Measurements from ENCODE around the gene PCDHA1.

Gene PCDHA1

GRCh38 chr5:140989254-140990020 is 203.5 kb downstream of the PCDHA1 start:
- ATAC-seq: no peak
- TF ChIP-seq TOX (CRISPR knock-in tag; IDR thresholded peaks at IDR 0.05; ENCODE audit: borderline replicate concordance) (no peak), CREB5 (CRISPR knock-in tag; IDR thresholded peaks at IDR 0.05; ENCODE audit: low read depth) (no peak), CSRNP3 (CRISPR knock-in tag; IDR thresholded peaks at IDR 0.05) (no peak), PATZ1 (CRISPR knock-in tag; IDR thresholded peaks at IDR 0.05; ENCODE audit: borderline replicate concordance) (no peak), ZFP3 (CRISPR knock-in tag; IDR thresholded peaks at IDR 0.05) (no peak), ZC3H10 (CRISPR knock-in tag; IDR thresholded peaks at IDR 0.05) (no peak), ZNF565 (CRISPR knock-in tag; conservative IDR thresholded peaks at IDR 0.05; ENCODE audit: low read depth) (no peak), SNAI2 (CRISPR knock-in tag; IDR thresholded peaks at IDR 0.05) (no peak), ESRRG (CRISPR knock-in tag; IDR thresholded peaks at IDR 0.05) (no peak), GLIS3 (CRISPR knock-in tag; IDR thresholded peaks at IDR 0.05) (no peak), ZNF8 (CRISPR knock-in tag; IDR thresholded peaks at IDR 0.05) (no peak), ARNTL (CRISPR knock-in tag; IDR thresholded peaks at IDR 0.05; ENCODE audit: borderline replicate concordance, low read depth) (no peak), POU6F1 (CRISPR knock-in tag; IDR thresholded peaks at IDR 0.05; ENCODE audit: borderline replicate concordance, low read depth) (no peak)

GRCh38 chr5:140992828-140993227 is 206.9 kb downstream of the PCDHA1 start:
- ATAC-seq: no peak
- TF ChIP-seq TSHZ2 (CRISPR knock-in tag; IDR thresholded peaks at IDR 0.05): 0 out of 2 replicates have a peak, but pooled peaks have one; percentile 18
- no peak for TF ChIP-seq RARB (CRISPR knock-in tag; IDR thresholded peaks at IDR 0.05)
- TF ChIP-seq TOX (CRISPR knock-in tag; IDR thresholded peaks at IDR 0.05; ENCODE audit: borderline replicate concordance): no peak
- 0 out of 2 replicates have a peak, but pooled peaks have one; percentile 15 for TF ChIP-seq ZNF70 (CRISPR knock-in tag; IDR thresholded peaks at IDR 0.05)
- no peak for TF ChIP-seq PPARA (CRISPR knock-in tag; IDR thresholded peaks at IDR 0.05; ENCODE audit: borderline replicate concordance)
- no peak for TF ChIP-seq CREB5 (CRISPR knock-in tag; IDR thresholded peaks at IDR 0.05; ENCODE audit: low read depth)

- ATAC-seq: no peak
- TF ChIP-seq PATZ1 (CRISPR knock-in tag; IDR thresholded peaks at IDR 0.05; ENCODE audit: borderline replicate concordance): no peak
- TF ChIP-seq ISL1 (CRISPR knock-in tag; IDR thresholded peaks at IDR 0.05): 0 out of 2 replicates have a peak, but pooled peaks have one; percentile 6
These were observed 210.1 kb downstream of the PCDHA1 start for GRCh38 chr5:140996060-140996459.

Measured in SK-N-SH treated with all-trans-retinoic acid at 6 μM for 48 hours (cell line).